HG02588 (cell line): Measurements from ENCODE around the gene FIP1L1.
"Not testable (repeated sequence)": the region's sequence is repeated elsewhere in the genome, so short reads cannot be mapped to it uniquely, and the experiment has no call there.

Source experiments
- ATAC-seq: cut with Tn5 transposase; IDR thresholded peaks from one replicate; pipeline ENCODE4 v1.9.1; 2021; ENCODE audit warnings: mild to moderate bottlenecking, moderate library complexity; ENCODE audit not compliant: unreplicated experiment

FIP1L1 gene

GRCh38 chr4:53465891-53466290 is 88.5 kb downstream of the FIP1L1 start:
- ATAC-seq = no peak

GRCh38 chr4:53466576-53466975 is 89.1 kb downstream of the FIP1L1 start:
- ATAC-seq = not testable (repeated sequence)

GRCh38 chr4:53476232-53477037 is 99.0 kb downstream of the FIP1L1 start:
- no peak for ATAC-seq

- ATAC-seq = no peak
These were observed 99.7 kb downstream of the FIP1L1 start for GRCh38 chr4:53477038-53477565.

- ATAC-seq = no peak
These were observed 100.2 kb downstream of the FIP1L1 start for GRCh38 chr4:53477636-53478035.

- ATAC-seq = no peak
These were observed 101.4 kb downstream of the FIP1L1 start for GRCh38 chr4:53478671-53479456.

- ATAC-seq = no peak
These were observed 102.5 kb downstream of the FIP1L1 start for GRCh38 chr4:53479736-53480525.

GRCh38 chr4:53480909-53481308 is 103.5 kb downstream of the FIP1L1 start:
- ATAC-seq = no peak

GRCh38 chr4:53481586-53481985 is 104.1 kb downstream of the FIP1L1 start:
- no peak for ATAC-seq

GRCh38 chr4:53483250-53483649 is 105.8 kb downstream of the FIP1L1 start:
- ATAC-seq = no peak

- ATAC-seq = no peak
These were observed 107.6 kb downstream of the FIP1L1 start for GRCh38 chr4:53484911-53485657.

GRCh38 chr4:53485658-53486040 is 108.2 kb downstream of the FIP1L1 start:
- no peak for ATAC-seq

GRCh38 chr4:53487766-53488165 is 110.3 kb downstream of the FIP1L1 start:
- no peak for ATAC-seq

- ATAC-seq = no peak
These were observed 111.9 kb downstream of the FIP1L1 start for GRCh38 chr4:53489279-53489889.

- ATAC-seq = no peak
These were observed 112.9 kb downstream of the FIP1L1 start for GRCh38 chr4:53490161-53490956.

- no peak for ATAC-seq
These were observed 113.7 kb downstream of the FIP1L1 start for GRCh38 chr4:53490965-53491622.

- ATAC-seq = no peak
These were observed 117.4 kb downstream of the FIP1L1 start for GRCh38 chr4:53494851-53495250.

- ATAC-seq = no peak
These were observed 120.2 kb downstream of the FIP1L1 start for GRCh38 chr4:53497487-53498244.
